GM12801 (cell line): Measurements from ENCODE around the gene SYNE4.

Experiments
- TF ChIP-seq, protein P1 (sequence below): IDR thresholded peaks from one replicate; pipeline ENCODE4 v1.5.1; 2011; ENCODE audit warnings: control low read depth; ENCODE audit not compliant: insufficient read length; ENCODE audit errors: extremely low read depth

The SYNE4 gene

DNA sequence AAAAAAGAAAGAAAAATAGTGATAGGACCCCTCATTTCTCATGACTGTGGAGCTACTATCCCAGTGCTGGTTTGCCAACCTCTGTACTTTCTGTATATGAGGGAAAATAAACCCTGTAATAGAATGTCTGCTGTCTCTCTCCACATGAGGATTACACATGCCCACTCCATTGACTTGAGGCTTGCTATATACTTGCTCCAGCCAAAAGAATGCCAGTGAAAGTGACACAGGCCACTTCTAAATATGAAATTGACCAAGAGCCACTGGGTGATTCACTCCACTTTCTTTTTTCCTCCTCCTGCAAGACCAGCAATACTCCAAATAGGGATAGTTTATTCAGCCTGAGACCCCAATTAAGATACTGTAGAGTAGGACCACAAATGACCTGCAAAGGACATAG, 39.2 kb upstream of the SYNE4 start:
- TF ChIP-seq, protein P1, sequence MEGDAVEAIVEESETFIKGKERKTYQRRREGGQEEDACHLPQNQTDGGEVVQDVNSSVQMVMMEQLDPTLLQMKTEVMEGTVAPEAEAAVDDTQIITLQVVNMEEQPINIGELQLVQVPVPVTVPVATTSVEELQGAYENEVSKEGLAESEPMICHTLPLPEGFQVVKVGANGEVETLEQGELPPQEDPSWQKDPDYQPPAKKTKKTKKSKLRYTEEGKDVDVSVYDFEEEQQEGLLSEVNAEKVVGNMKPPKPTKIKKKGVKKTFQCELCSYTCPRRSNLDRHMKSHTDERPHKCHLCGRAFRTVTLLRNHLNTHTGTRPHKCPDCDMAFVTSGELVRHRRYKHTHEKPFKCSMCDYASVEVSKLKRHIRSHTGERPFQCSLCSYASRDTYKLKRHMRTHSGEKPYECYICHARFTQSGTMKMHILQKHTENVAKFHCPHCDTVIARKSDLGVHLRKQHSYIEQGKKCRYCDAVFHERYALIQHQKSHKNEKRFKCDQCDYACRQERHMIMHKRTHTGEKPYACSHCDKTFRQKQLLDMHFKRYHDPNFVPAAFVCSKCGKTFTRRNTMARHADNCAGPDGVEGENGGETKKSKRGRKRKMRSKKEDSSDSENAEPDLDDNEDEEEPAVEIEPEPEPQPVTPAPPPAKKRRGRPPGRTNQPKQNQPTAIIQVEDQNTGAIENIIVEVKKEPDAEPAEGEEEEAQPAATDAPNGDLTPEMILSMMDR = no peak

DNA sequence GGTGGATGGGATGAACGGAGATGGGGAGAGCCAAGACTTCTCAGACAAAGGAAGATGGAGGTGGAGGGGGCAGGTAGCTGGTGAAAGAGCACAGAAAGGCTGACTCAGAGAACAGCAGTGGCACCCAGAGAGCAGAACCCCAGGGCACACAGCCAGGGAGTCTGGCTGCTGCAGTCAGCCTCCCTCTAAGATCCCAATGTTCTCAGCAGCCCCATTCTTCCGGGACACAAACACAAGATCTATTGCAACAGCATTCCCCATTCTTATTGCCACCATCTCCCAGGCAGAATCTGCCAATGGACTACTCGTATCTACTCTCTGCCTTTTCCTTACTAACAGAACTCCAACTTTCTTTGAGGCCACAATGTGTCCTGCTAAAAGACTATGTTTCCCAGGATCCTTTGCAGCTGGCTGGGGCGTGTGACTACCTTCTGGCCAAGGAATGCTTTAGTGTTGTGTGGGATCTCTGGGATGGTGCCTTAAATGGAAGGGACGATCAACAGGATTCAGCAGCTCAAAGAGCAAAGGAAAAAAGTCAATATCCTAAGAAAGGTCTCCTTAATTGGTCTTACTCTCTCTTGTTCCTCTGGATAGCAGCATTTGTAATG, 37.9 kb upstream of the SYNE4 start:
- TF ChIP-seq, protein P1 = no peak

DNA sequence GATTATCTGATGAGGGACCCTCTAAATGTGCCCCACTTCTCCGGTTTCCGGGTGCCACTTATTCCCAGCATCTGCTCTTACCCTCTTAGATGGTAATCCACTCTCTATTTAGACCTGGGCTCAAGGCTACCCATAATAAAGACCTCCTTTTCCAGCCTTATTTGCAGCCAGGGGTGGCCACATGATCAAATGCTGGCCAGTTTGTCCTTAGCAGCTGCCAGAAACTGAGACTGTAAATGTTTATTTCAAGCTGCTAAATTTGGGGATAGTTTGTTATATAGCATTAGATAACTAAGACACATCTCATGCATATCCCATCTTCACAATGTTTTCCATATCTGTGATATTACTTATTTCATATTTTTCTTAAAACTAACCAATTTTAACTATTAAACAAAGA, 35.3 kb upstream of the SYNE4 start:
- TF ChIP-seq, protein P1 = no peak

DNA sequence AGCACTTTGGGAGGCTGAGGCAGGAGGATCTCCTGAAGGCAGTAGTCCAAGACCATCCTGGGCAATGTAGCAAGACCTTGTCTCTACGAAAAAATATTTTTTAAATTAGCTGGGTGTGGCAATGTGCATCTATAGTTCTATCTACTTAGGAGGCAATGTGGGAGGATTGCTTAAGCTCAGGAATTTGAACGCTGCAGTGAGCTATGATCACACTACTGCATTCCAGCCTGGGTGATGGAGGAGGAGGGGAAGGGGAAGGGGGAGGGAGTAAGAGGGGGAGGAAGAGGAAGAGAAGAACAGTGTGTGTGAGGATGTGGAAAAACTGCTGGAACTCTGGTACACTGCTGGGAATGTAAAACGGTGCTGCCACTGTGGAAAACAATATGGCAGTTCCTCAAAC, 33.2 kb upstream of the SYNE4 start:
- TF ChIP-seq, protein P1 = no peak

DNA sequence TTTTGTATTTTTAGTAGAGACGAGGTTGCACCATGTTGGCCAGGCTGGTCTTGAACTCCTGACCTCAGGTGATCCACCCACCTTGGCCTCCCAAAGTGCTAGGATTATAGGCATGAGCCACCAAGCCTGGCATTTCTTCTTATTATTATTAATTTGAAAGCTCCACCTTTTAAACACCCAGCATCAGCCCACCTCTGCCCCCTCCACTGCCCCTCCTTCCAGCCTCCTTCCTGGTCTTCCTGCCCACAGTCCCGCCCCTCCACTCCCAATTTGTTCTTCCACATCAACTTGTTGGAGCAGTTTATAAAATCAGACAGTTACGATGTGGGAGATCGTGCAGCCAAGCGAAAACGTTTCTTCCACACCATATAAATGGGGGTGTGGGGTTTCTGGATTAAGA, 31.9 kb upstream of the SYNE4 start:
- TF ChIP-seq, protein P1 = no peak

DNA sequence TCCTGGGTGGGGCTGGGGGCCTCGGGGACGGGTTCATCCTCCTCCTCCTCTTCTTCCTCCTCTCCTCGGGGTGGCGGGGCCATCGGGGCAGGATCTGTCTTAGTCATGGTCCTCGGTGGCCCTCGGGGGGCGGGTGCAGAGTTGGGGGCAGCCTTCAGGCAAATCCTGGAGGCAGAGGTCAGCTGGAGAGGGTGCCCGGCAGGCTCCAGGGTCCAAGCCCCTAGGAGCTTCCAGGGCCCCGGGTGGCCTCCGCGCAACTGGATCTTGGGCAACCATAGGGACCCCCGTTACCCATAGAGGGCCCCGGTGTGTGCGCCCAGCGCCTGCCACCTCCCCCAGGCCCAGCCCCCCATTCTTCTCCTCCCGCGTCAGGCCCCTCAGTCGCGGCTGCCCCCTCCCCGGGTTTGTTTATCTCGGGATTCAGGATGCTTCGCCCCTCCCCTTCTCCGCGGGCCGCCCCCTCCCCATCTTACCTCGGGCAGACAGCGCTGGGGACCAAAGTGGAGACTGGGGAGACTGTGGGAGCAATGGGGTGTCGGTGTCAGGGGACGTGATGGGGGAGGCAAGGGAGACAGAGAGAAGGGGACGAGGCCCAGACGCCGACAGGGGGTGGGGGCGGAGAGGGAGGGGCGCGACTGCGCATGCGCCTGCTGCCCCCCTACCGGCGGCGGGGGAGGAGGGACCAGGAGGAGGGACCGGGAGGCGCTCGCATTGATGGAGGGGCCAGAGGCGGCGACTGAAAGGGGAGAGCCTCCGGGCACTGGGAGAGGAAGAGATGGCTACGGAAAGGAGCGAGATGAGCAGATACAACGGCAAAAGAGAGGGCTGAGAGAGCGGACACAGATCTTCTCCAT, 23.9 kb upstream of the SYNE4 start, which contains the start of gene CLIP3:
CLIP3 (minus strand) TSS at position 623 of the 854 bp plus-strand sequence; CDS start at position 107, 516 bp downstream.
- TF ChIP-seq, protein P1 = no peak

DNA sequence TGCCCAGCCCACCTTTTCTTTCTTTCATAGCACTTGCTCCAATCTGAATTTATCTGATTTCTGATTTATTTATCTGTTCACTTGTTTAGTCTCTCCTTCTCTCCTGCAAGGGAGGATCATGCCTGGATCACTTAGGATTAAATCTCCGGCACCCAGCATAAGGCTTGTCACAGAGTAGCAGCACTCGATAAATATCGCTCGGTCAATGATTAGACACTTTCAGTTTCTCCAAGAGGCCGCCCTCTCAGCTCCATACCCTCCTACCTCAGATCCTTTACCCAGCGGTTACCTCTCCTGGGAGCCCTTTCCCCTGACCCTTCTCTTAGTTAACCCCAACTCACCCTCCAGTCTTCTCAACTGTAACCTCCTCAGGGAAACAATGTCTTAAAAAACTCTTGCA, 22.7 kb upstream of the SYNE4 start:
- TF ChIP-seq, protein P1 = no peak
